ENCODE results near the gene TIMM10B.

The TIMM10B gene

DNA sequence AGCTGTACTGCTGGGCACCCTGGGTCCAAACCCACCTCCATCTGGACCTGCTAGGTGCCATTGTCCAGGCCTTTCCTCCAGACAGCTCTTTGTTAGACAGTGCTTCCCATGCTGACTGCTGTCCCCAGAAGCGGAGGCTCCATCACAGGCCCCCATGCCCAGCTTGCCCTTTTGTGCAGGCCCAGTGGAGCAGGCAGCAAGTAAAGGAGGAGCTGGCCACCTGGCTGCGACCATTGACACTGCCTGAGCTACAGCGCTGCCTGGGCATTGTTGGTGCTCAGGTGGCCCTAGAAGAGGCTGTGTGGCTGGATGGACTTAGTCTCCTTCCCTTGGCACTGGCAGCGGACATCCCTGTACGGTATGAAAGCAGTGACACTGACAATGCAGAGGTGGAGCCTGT, 17.2 kb downstream of the TIMM10B start:
- Histone ChIP-seq H3K79me2 (ENCODE audit: control insufficient read depth, insufficient read depth, low read length) (no peaks in the 10 kb centered on the region), H3K36me3 (ENCODE audit: control insufficient read depth, insufficient read depth, low read length) (no peaks in the 10 kb centered on the region), H3K4me3 (ENCODE audit: low read length) (no peak overlapping the region), H3K4me1 (ENCODE audit: control insufficient read depth, low read depth, low read length) (no peaks in the 10 kb centered on the region), H3K56ac (ENCODE audit: low read length) (no peak overlapping the region), H4K5ac (ENCODE audit: low read length) (no peak overlapping the region), H3K4me2 (ENCODE audit: low read length) (no peak overlapping the region), H3K4ac (ENCODE audit: low read depth, low read length) (no peak overlapping the region), H3K79me1 (ENCODE audit: low read length) (no peaks in the 10 kb centered on the region), H2BK120ac (ENCODE audit: low read depth, low read length) (no peak overlapping the region), H3K27me3 (ENCODE audit: insufficient read depth, low read length, poor library complexity) (no peaks in the 10 kb centered on the region), H2BK15ac (replicated peaks; ENCODE audit: low read depth) (no peak overlapping the region), H2BK5ac (ENCODE audit: low read length) (no peak overlapping the region), H3K18ac (ENCODE audit: low read length) (no peak overlapping the region), H3K23ac (ENCODE audit: low read length) (no peak overlapping the region), H4K8ac (ENCODE audit: low read depth, low read length) (no peak overlapping the region), H3K9ac (ENCODE audit: low read length) (no peak overlapping the region), H3K27ac (ENCODE audit: low read depth, low read length) (no peak overlapping the region), H2AK5ac (ENCODE audit: low read length) (no peak overlapping the region)
- WGBS (ENCODE audit: extremely low coverage, insufficient coverage, low lambda C conversion rate), result no CpG with 5 or more reads among the region's 5 CpGs
- DNase-seq, result no peak

DNA sequence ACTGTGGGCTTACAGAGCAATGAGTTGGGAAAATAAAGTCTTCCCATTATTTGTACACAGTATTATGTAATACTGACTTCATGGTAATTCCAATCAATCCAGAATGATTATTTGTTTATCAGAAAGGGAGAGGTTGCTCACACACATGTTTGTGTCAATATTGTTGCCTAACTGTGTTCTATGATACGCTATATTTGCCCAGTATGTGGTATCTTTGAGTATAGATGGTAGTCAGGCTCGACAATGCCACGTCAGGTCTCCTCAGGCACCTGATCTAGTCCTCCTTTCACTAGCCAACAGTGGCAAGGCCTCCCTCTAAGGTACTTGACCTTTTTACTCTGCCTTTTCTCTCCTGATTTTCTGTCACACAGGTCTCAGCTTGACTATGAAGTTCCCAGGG, 21.1 kb downstream of the TIMM10B start:
- Histone ChIP-seq H3K4me1 (ENCODE audit: control insufficient read depth, low read depth, low read length) (no peaks in the 10 kb centered on the region), H2BK15ac (replicated peaks; ENCODE audit: low read depth) (no peak overlapping the region)
- no CpG with 5 or more reads among the region's 3 CpGs for WGBS (ENCODE audit: extremely low coverage, insufficient coverage, low lambda C conversion rate)

GRCh38 chr11:6504166-6504565, 22.9 kb downstream of the TIMM10B start:
- no peak overlapping the region for H3K27ac ChIP-seq (ENCODE audit: low read depth, low read length)
- H3K27me3 ChIP-seq (ENCODE audit: insufficient read depth, low read length, poor library complexity), result no peaks in the 10 kb centered on the region
- no peak overlapping the region for H3K9ac ChIP-seq (ENCODE audit: low read length)
- H2BK5ac ChIP-seq (ENCODE audit: low read length), result no peak overlapping the region
- H4K8ac ChIP-seq (ENCODE audit: low read depth, low read length), result no peak overlapping the region
- H3K4ac ChIP-seq (ENCODE audit: low read depth, low read length), result no peak overlapping the region
- no peak overlapping the region for H3K23ac ChIP-seq (ENCODE audit: low read length)
- H3K4me2 ChIP-seq (ENCODE audit: low read length), result no peak overlapping the region
- H2AK5ac ChIP-seq (ENCODE audit: low read length), result no peak overlapping the region
- H3K56ac ChIP-seq (ENCODE audit: low read length), result no peak overlapping the region
- no peak overlapping the region for H2BK120ac ChIP-seq (ENCODE audit: low read depth, low read length)
- WGBS (ENCODE audit: extremely low coverage, insufficient coverage, low lambda C conversion rate), result no CpG with 5 or more reads among the region's 3 CpGs
- no peak overlapping the region for H4K5ac ChIP-seq (ENCODE audit: low read length)
- H3K79me2 ChIP-seq (ENCODE audit: control insufficient read depth, insufficient read depth, low read length), result no peaks in the 10 kb centered on the region
- no peak for DNase-seq
- no peak overlapping the region for H2BK15ac ChIP-seq (replicated peaks; ENCODE audit: low read depth)
- no peak overlapping the region for H3K18ac ChIP-seq (ENCODE audit: low read length)
- no peaks in the 10 kb centered on the region for H3K4me1 ChIP-seq (ENCODE audit: control insufficient read depth, low read depth, low read length)
- H3K79me1 ChIP-seq (ENCODE audit: low read length), result no peaks in the 10 kb centered on the region
- no peaks in the 10 kb centered on the region for H3K36me3 ChIP-seq (ENCODE audit: control insufficient read depth, insufficient read depth, low read length)
- no peak overlapping the region for H3K4me3 ChIP-seq (ENCODE audit: low read length)

More for the DNA sequence above, 21.1 kb downstream of the TIMM10B start:
- H2BK120ac ChIP-seq (ENCODE audit: low read depth, low read length), result no peak overlapping the region
- H3K79me2 ChIP-seq (ENCODE audit: control insufficient read depth, insufficient read depth, low read length), result no peaks in the 10 kb centered on the region
- H3K18ac ChIP-seq (ENCODE audit: low read length), result no peak overlapping the region
- no peak overlapping the region for H3K23ac ChIP-seq (ENCODE audit: low read length)
- H3K79me1 ChIP-seq (ENCODE audit: low read length), result no peaks in the 10 kb centered on the region
- H3K4me2 ChIP-seq (ENCODE audit: low read length), result no peak overlapping the region
- H3K4me3 ChIP-seq (ENCODE audit: low read length), result no peak overlapping the region
- H3K36me3 ChIP-seq (ENCODE audit: control insufficient read depth, insufficient read depth, low read length), result no peaks in the 10 kb centered on the region
- no peak overlapping the region for H3K27ac ChIP-seq (ENCODE audit: low read depth, low read length)
- H4K5ac ChIP-seq (ENCODE audit: low read length), result no peak overlapping the region
- H3K4ac ChIP-seq (ENCODE audit: low read depth, low read length), result no peak overlapping the region
- H2AK5ac ChIP-seq (ENCODE audit: low read length), result no peak overlapping the region
- no peak for DNase-seq
- H2BK5ac ChIP-seq (ENCODE audit: low read length), result no peak overlapping the region
- no peak overlapping the region for H3K9ac ChIP-seq (ENCODE audit: low read length)
- no peaks in the 10 kb centered on the region for H3K27me3 ChIP-seq (ENCODE audit: insufficient read depth, low read length, poor library complexity)
- no peak overlapping the region for H3K56ac ChIP-seq (ENCODE audit: low read length)
- no peak overlapping the region for H4K8ac ChIP-seq (ENCODE audit: low read depth, low read length)

- H3K27ac ChIP-seq (ENCODE audit: low read depth, low read length), result no peak overlapping the region
- DNase-seq, result peak; percentile 79
These were observed 24.4 kb downstream of the TIMM10B start for GRCh38 chr11:6505577-6506240.

DNA sequence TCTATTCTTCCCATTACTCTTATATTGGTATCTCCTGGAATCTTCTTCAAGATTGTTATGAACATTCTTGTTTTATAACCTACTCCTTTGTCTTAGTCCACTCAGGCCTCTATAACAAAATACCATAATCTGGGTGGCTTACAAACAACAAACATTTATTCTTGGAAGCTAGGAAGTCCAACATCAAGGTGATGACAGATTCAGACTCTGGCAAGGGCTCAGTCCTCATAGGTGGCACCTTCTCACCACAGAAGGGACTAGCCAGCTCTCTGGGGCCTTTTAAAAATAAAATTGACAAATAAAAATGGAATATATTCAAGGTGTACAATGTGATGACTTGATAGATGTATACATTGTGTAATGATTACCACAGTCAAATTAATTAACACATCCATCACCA, 35.6 kb downstream of the TIMM10B start:
- H3K4me1 ChIP-seq (ENCODE audit: control insufficient read depth, low read depth, low read length), result no peaks in the 10 kb centered on the region
- no peak overlapping the region for H4K5ac ChIP-seq (ENCODE audit: low read length)
- H3K79me2 ChIP-seq (ENCODE audit: control insufficient read depth, insufficient read depth, low read length), result no peaks in the 10 kb centered on the region
- H2AK5ac ChIP-seq (ENCODE audit: low read length), result no peak overlapping the region
- H3K4me3 ChIP-seq (ENCODE audit: low read length), result no peak overlapping the region
- no peak overlapping the region for H3K56ac ChIP-seq (ENCODE audit: low read length)
- no peak overlapping the region for H4K8ac ChIP-seq (ENCODE audit: low read depth, low read length)
- no peaks in the 10 kb centered on the region for H3K27me3 ChIP-seq (ENCODE audit: insufficient read depth, low read length, poor library complexity)
- H3K4ac ChIP-seq (ENCODE audit: low read depth, low read length), result no peak overlapping the region
- H2BK120ac ChIP-seq (ENCODE audit: low read depth, low read length), result no peak overlapping the region
- no peak overlapping the region for H2BK15ac ChIP-seq (replicated peaks; ENCODE audit: low read depth)
- H2BK5ac ChIP-seq (ENCODE audit: low read length), result no peak overlapping the region
- H3K36me3 ChIP-seq (ENCODE audit: control insufficient read depth, insufficient read depth, low read length), result no peaks in the 10 kb centered on the region
- no peak overlapping the region for H3K27ac ChIP-seq (ENCODE audit: low read depth, low read length)
- no peaks in the 10 kb centered on the region for H3K79me1 ChIP-seq (ENCODE audit: low read length)
- H3K4me2 ChIP-seq (ENCODE audit: low read length), result no peak overlapping the region
- no peak overlapping the region for H3K18ac ChIP-seq (ENCODE audit: low read length)
- DNase-seq, result no peak
- no peak overlapping the region for H3K9ac ChIP-seq (ENCODE audit: low read length)
- H3K23ac ChIP-seq (ENCODE audit: low read length), result no peak overlapping the region

More at GRCh38 chr11:6505577-6506240, 24.4 kb downstream of the TIMM10B start:
- Histone ChIP-seq H2AK5ac (ENCODE audit: low read length) (no peak overlapping the region), H3K36me3 (ENCODE audit: control insufficient read depth, insufficient read depth, low read length) (no peaks in the 10 kb centered on the region), H3K4ac (ENCODE audit: low read depth, low read length) (no peak overlapping the region), H2BK120ac (ENCODE audit: low read depth, low read length) (no peak overlapping the region), H2BK5ac (ENCODE audit: low read length) (no peak overlapping the region), H3K9ac (ENCODE audit: low read length) (no peak overlapping the region), H2BK15ac (replicated peaks; ENCODE audit: low read depth) (no peak overlapping the region), H3K27me3 (ENCODE audit: insufficient read depth, low read length, poor library complexity) (no peaks in the 10 kb centered on the region), H4K8ac (ENCODE audit: low read depth, low read length) (no peak overlapping the region), H3K79me1 (ENCODE audit: low read length) (no peaks in the 10 kb centered on the region), H3K18ac (ENCODE audit: low read length) (no peak overlapping the region), H3K23ac (ENCODE audit: low read length) (no peak overlapping the region), H3K56ac (ENCODE audit: low read length) (no peak overlapping the region), H3K4me3 (ENCODE audit: low read length) (no peak overlapping the region), H3K79me2 (ENCODE audit: control insufficient read depth, insufficient read depth, low read length) (no peaks in the 10 kb centered on the region), H3K4me1 (ENCODE audit: control insufficient read depth, low read depth, low read length) (no peaks in the 10 kb centered on the region), H3K4me2 (ENCODE audit: low read length) (no peak overlapping the region), H4K5ac (ENCODE audit: low read length) (no peak overlapping the region)
- no CpG with 5 or more reads among the region's 2 CpGs for WGBS (ENCODE audit: extremely low coverage, insufficient coverage, low lambda C conversion rate)

DNA sequence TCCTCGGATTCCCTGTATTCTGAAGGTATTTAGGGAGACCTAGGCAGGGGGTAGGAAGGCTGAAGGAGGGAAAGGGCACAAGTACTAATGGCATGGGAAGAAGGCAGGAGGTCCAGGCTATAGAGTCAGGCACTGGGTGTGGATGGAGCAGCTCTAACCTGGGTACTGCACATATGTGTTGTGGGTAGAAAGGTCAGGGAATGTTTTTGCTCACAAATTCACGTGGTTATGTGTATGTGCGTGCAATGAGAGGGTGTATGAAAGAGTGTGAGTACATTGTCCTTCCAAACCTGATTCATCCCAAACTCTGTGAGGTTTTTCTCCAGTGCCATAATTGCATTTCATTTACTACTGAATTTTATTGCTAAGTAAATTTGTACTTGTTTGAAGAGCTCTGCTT, 39.0 kb downstream of the TIMM10B start:
- Histone ChIP-seq H2BK15ac (replicated peaks; ENCODE audit: low read depth) (no peak overlapping the region), H4K5ac (ENCODE audit: low read length) (no peak overlapping the region), H3K4me1 (ENCODE audit: control insufficient read depth, low read depth, low read length) (no peaks in the 10 kb centered on the region), H2AK5ac (ENCODE audit: low read length) (no peak overlapping the region), H3K4ac (ENCODE audit: low read depth, low read length) (no peak overlapping the region), H3K36me3 (ENCODE audit: control insufficient read depth, insufficient read depth, low read length) (no peaks in the 10 kb centered on the region), H4K8ac (ENCODE audit: low read depth, low read length) (no peak overlapping the region), H2BK120ac (ENCODE audit: low read depth, low read length) (no peak overlapping the region), H3K9ac (ENCODE audit: low read length) (no peak overlapping the region), H3K27ac (ENCODE audit: low read depth, low read length) (no peak overlapping the region), H2BK5ac (ENCODE audit: low read length) (no peak overlapping the region), H3K4me3 (ENCODE audit: low read length) (no peak overlapping the region), H3K79me2 (ENCODE audit: control insufficient read depth, insufficient read depth, low read length) (no peaks in the 10 kb centered on the region), H3K4me2 (ENCODE audit: low read length) (no peak overlapping the region), H3K23ac (ENCODE audit: low read length) (no peak overlapping the region), H3K56ac (ENCODE audit: low read length) (no peak overlapping the region), H3K79me1 (ENCODE audit: low read length) (no peaks in the 10 kb centered on the region), H3K18ac (ENCODE audit: low read length) (no peak overlapping the region), H3K27me3 (ENCODE audit: insufficient read depth, low read length, poor library complexity) (no peaks in the 10 kb centered on the region)
- no peak for DNase-seq
- WGBS (ENCODE audit: extremely low coverage, insufficient coverage, low lambda C conversion rate), result no CpG with 5 or more reads among the region's 3 CpGs

Measured in mesendoderm (in vitro differentiated cells).